ENCODE data around the gene SLC6A20.

SLC6A20 gene

DNA sequence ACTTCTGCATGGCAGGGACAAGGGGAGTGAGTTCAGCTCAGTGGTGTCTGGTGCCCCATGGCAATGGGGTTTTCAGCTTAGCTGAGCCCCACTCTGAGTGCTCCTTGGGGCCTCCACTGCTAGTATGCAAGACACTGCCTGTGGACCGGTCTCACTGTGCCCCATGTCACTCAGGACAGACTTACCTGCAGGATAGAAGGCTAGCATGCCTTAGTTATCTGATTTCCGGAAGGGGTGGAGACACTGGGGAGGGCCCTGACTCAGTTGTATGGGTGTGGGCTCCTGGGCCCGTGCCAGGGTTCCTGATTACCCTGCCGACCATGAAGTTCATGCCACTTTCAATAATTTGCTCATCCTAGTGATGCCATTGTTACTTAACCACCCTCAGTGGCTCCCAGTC, 4.3 kb upstream of the SLC6A20 start:
- H3K27ac ChIP-seq: no peak overlapping the region
- TF ChIP-seq CTCF (conservative IDR thresholded peaks at IDR 0.05): no peak

- no peak overlapping the region for H3K27ac ChIP-seq
- no peak for TF ChIP-seq CTCF (conservative IDR thresholded peaks at IDR 0.05)
Measured at GRCh38 chr3:45799586-45799985, 3.2 kb upstream of the SLC6A20 start.

DNA sequence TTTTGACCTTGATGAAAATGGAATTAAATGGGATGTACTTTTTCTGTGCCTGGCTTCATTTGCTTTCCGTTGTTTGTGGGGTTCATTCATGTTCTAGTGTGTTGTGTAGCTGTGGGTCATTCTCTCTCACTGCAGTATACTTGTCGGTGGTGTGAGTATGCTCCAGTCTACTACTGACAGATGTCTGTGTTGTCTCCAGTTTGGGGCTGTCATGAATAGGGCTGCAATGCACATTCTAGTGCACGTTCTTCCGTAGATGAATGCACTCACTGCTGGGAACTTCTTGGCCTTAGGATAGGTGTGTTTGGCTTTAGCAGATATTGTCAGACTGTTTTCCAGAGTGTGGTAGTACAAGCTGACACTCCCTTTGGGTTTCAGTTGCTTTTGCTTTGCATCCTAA, 1.7 kb upstream of the SLC6A20 start:
- no peak overlapping the region for H3K27ac ChIP-seq
- TF ChIP-seq CTCF (conservative IDR thresholded peaks at IDR 0.05): no peak

DNA sequence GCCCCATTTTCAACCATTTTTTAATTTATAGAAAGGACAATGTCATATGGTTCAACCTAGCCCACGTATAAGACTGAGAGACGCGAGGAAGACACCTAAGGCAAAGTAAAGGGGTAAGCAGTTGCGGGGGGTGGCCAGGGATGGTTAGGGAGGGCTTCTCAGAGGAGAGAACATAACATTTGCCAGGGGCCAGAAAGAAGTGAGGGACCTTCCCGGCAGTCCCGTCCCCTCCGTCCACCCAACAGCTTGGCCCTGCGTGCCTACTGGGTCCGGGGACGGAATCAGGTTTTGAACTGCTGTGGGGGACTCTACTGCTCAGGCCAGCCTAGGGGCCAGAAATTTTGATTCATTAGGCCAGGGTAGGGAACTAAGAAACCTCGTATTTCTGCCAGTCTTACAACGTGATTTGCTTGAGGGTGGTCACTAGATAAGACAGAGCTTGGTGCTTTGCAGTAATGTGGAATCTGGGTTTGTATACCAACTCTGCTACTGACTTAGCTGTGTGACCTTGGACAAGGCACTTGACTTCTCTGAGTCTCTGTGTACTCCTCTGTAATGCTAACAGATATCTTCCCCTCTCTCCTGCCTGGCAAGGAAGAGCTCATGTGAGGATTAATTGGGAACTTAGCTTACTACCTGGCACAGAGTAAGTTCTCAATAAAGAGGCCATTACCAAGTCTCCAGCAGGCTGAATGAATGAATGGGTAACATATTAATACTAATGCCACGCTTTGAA, 734 bp upstream of the SLC6A20 start:
- no peak overlapping the region for H3K27ac ChIP-seq
- no peak for TF ChIP-seq CTCF (conservative IDR thresholded peaks at IDR 0.05)

- TF ChIP-seq CTCF (conservative IDR thresholded peaks at IDR 0.05): no peak
- no peak overlapping the region for H3K27ac ChIP-seq
Measured at GRCh38 chr3:45795509-45795881, 841 bp downstream of the SLC6A20 start.

- no peak overlapping the region for H3K27ac ChIP-seq
- no peak for TF ChIP-seq CTCF (conservative IDR thresholded peaks at IDR 0.05)
Measured at GRCh38 chr3:45794660-45795059, 1.7 kb downstream of the SLC6A20 start.

- no peak overlapping the region for H3K27ac ChIP-seq
- TF ChIP-seq CTCF (conservative IDR thresholded peaks at IDR 0.05): no peak
Measured at GRCh38 chr3:45794177-45794560, 2.2 kb downstream of the SLC6A20 start.

All from VCaP (cell line).